ENCODE data around the gene TXN. TPM values are rescaled to one million over a fixed set of nuclear protein-coding genes. Genes with fewer than 3 reads are reported as not detected.
A peak's percentile ranks its signal among the peaks of the same experiment; 100 is the strongest.

TXN gene
- total and polyA plus RNA-seq, 10 of the 15 experiments (the other 5 are each of a cell fraction or from before 2014, with no cell fraction given), result 309 to 2,304 (median 650) TPM

GRCh38 chr9:110258690-110259091, 2.4 kb upstream of the TXN start (continued):
- TF ChIP-seq CEBPB (IDR thresholded peaks at IDR 0.05; ENCODE audit: borderline replicate concordance in 1 of 2, low read depth in 2 of 2, low read length in 2 of 2) (no peak), HDAC2 (IDR thresholded peaks at IDR 0.05) (no peak), IKZF2 (IDR thresholded peaks at IDR 0.05) (peak; percentile 73 to 75; a peak in 3 of 4 replicates), NFYA (IDR thresholded peaks at IDR 0.05; ENCODE audit: borderline replicate concordance, low read depth, low read length) (no peak), ZNF207 (IDR thresholded peaks at IDR 0.05; ENCODE audit: borderline replicate concordance) (no peak), FOXK2 (IDR thresholded peaks at IDR 0.05) (no peak), SREBF2 (IDR thresholded peaks at IDR 0.05; ENCODE audit: low read length) (no peak)
- TF ChIP-seq, protein P1, sequence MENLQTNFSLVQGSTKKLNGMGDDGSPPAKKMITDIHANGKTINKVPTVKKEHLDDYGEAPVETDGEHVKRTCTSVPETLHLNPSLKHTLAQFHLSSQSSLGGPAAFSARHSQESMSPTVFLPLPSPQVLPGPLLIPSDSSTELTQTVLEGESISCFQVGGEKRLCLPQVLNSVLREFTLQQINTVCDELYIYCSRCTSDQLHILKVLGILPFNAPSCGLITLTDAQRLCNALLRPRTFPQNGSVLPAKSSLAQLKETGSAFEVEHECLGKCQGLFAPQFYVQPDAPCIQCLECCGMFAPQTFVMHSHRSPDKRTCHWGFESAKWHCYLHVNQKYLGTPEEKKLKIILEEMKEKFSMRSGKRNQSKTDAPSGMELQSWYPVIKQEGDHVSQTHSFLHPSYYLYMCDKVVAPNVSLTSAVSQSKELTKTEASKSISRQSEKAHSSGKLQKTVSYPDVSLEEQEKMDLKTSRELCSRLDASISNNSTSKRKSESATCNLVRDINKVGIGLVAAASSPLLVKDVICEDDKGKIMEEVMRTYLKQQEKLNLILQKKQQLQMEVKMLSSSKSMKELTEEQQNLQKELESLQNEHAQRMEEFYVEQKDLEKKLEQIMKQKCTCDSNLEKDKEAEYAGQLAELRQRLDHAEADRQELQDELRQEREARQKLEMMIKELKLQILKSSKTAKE (IDR thresholded peaks at IDR 0.05; ENCODE audit: low read depth, poor library complexity, severe bottlenecking), result peak; percentile 28
- TF ChIP-seq, protein P2, sequence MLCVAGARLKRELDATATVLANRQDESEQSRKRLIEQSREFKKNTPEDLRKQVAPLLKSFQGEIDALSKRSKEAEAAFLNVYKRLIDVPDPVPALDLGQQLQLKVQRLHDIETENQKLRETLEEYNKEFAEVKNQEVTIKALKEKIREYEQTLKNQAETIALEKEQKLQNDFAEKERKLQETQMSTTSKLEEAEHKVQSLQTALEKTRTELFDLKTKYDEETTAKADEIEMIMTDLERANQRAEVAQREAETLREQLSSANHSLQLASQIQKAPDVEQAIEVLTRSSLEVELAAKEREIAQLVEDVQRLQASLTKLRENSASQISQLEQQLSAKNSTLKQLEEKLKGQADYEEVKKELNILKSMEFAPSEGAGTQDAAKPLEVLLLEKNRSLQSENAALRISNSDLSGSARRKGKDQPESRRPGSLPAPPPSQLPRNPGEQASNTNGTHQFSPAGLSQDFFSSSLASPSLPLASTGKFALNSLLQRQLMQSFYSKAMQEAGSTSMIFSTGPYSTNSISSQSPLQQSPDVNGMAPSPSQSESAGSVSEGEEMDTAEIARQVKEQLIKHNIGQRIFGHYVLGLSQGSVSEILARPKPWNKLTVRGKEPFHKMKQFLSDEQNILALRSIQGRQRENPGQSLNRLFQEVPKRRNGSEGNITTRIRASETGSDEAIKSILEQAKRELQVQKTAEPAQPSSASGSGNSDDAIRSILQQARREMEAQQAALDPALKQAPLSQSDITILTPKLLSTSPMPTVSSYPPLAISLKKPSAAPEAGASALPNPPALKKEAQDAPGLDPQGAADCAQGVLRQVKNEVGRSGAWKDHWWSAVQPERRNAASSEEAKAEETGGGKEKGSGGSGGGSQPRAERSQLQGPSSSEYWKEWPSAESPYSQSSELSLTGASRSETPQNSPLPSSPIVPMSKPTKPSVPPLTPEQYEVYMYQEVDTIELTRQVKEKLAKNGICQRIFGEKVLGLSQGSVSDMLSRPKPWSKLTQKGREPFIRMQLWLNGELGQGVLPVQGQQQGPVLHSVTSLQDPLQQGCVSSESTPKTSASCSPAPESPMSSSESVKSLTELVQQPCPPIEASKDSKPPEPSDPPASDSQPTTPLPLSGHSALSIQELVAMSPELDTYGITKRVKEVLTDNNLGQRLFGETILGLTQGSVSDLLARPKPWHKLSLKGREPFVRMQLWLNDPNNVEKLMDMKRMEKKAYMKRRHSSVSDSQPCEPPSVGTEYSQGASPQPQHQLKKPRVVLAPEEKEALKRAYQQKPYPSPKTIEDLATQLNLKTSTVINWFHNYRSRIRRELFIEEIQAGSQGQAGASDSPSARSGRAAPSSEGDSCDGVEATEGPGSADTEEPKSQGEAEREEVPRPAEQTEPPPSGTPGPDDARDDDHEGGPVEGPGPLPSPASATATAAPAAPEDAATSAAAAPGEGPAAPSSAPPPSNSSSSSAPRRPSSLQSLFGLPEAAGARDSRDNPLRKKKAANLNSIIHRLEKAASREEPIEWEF (IDR thresholded peaks at IDR 0.05; ENCODE audit: insufficient replicate concordance, low read depth, low read length), result no peak
- TF ChIP-seq, protein P3, sequence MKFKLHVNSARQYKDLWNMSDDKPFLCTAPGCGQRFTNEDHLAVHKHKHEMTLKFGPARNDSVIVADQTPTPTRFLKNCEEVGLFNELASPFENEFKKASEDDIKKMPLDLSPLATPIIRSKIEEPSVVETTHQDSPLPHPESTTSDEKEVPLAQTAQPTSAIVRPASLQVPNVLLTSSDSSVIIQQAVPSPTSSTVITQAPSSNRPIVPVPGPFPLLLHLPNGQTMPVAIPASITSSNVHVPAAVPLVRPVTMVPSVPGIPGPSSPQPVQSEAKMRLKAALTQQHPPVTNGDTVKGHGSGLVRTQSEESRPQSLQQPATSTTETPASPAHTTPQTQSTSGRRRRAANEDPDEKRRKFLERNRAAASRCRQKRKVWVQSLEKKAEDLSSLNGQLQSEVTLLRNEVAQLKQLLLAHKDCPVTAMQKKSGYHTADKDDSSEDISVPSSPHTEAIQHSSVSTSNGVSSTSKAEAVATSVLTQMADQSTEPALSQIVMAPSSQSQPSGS (IDR thresholded peaks at IDR 0.05; ENCODE audit: low read length), result 0 out of 2 replicates have a peak, but pooled peaks have one; percentile 38
